Astrocyte of the spinal cord (primary cell): ENCODE measurements around the gene GABRB3.

ENCODE experiments used
- DNase-seq: peaks from one replicate; pipeline ENCODE4 v3.0.0; 2011; ENCODE audit warnings: low read depth, low spot score
- H3K4me3 ChIP-seq: 2 replicates; pipeline ENCODE4 v1.5.1; 2011; ENCODE audit warnings: low read depth, mild to moderate bottlenecking, low read length, moderate library complexity
- CTCF ChIP-seq: IDR thresholded peaks from 2 replicates; pipeline ENCODE4 v1.5.1; 2012; ENCODE audit warnings: low read depth, mild to moderate bottlenecking, low read length, inconsistent platforms
- in situ Hi-C: cut with HindIII; loops from 2 replicates; pipeline ENCODE4 v1.10.0; 2017; ENCODE audit warnings: low sequenced_read_pairs

GABRB3 gene

GRCh38 chr15:26738996-26739395 lies 33.9 kb downstream of the GABRB3 start:
- H3K4me3 ChIP-seq, result no peak overlapping the region
- no peak for DNase-seq
- no peak for TF ChIP-seq CTCF
- in situ Hi-C loops, result no loop called here

GRCh38 chr15:26736502-26737248 lies 36.2 kb downstream of the GABRB3 start:
- no peak for TF ChIP-seq CTCF
- DNase-seq, result no peak
- H3K4me3 ChIP-seq, result no peak overlapping the region
- in situ Hi-C loops, result no loop called here

- no peak for TF ChIP-seq CTCF
- in situ Hi-C loops, result no loop called here
- DNase-seq, result no peak
- no peak overlapping the region for H3K4me3 ChIP-seq
Measured at GRCh38 chr15:26731965-26732364, 40.9 kb downstream of the GABRB3 start.

- TF ChIP-seq CTCF, result no peak
- DNase-seq, result no peak
- H3K4me3 ChIP-seq, result no peak overlapping the region
- in situ Hi-C loops, result no loop called here
Measured at GRCh38 chr15:26729581-26729980, 43.3 kb downstream of the GABRB3 start.

GRCh38 chr15:26729030-26729429 lies 43.8 kb downstream of the GABRB3 start:
- in situ Hi-C loops, result no loop called here
- DNase-seq, result no peak
- no peak for TF ChIP-seq CTCF
- H3K4me3 ChIP-seq, result no peak overlapping the region

GRCh38 chr15:26724381-26725150 lies 48.3 kb downstream of the GABRB3 start:
- in situ Hi-C loops, result no loop called here
- H3K4me3 ChIP-seq, result no peak overlapping the region
- TF ChIP-seq CTCF, result no peak
- DNase-seq, result no peak
